Stimulated activated CD4-positive, alpha-beta T cell treated with anti-CD3 and anti-CD28 coated beads, Interleukin-4, amount 100 ng/mL, for 4 hours (primary cell): ENCODE results near the gene NTNG2.

ENCODE experiments used
- DNase-seq, 2 experiments: peaks; one replicate each; pipeline ENCODE4 v3.0.0-alpha.2; 2020

The NTNG2 gene

DNA sequence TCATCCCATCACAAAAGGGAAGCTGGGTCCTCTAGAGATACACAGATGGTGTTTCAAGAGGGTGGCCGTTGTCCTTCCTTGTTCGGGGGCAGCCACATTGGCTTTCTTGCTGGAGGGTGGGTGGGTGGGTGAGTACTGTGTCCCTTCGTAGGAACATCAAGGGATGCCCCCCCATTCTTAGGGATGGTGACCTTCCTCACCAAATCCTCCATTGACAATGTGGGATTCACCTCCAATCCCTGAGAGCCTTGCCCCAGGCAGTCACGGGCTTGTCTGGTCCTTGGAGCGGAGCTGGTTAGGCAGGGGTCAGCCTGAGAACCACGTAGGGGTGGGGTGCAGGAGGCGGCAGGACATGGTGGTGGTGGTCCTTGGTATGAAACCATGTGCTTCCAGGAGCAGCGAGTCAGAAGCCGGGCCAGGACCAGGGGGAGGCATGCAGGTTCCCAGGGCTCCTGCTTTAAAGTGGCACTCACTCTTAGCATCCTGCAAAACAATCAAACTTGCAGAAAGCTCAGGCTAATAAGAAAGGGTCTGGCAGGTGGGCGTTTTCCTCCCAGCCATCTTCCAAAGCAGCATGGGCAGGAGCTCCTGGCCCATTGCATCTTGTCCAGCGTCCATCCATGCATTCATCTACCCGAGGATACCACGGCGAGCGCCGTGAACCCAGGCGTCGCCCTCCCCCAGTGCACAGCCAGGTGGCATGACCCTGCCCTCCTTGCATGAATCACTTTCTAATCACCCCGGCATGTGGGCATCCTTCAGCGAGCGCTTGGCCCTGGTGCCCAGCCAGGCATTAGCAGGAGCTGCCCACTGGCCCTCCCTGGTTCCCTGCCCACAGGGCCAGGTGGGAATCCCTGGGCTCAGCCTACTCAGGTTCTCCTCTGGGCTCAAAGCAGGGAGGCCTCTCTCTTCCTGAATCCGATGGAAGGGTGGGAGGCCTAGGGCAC lies 76.4 kb downstream of the NTNG2 start:
- DNase-seq = no peak

DNA sequence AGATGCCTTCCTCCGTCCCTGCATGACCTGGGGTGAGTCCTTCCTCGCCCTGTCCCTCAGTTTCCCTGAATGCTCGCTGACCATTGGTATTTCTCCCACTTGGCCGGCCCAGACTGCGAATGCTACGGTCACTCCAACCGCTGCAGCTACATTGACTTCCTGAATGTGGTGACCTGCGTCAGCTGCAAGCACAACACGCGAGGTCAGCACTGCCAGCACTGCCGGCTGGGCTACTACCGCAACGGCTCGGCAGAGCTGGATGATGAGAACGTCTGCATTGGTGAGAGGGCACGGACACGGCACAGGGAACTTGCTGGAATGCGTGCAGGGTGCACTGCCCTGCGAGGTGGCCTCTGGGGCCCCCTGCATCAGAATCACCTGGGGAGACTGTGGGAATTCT lies 77.1 kb downstream of the NTNG2 start:
- no peak for DNase-seq

GRCh38 chr9:132239518-132239917 lies 77.7 kb downstream of the NTNG2 start:
- DNase-seq = no peak

DNA sequence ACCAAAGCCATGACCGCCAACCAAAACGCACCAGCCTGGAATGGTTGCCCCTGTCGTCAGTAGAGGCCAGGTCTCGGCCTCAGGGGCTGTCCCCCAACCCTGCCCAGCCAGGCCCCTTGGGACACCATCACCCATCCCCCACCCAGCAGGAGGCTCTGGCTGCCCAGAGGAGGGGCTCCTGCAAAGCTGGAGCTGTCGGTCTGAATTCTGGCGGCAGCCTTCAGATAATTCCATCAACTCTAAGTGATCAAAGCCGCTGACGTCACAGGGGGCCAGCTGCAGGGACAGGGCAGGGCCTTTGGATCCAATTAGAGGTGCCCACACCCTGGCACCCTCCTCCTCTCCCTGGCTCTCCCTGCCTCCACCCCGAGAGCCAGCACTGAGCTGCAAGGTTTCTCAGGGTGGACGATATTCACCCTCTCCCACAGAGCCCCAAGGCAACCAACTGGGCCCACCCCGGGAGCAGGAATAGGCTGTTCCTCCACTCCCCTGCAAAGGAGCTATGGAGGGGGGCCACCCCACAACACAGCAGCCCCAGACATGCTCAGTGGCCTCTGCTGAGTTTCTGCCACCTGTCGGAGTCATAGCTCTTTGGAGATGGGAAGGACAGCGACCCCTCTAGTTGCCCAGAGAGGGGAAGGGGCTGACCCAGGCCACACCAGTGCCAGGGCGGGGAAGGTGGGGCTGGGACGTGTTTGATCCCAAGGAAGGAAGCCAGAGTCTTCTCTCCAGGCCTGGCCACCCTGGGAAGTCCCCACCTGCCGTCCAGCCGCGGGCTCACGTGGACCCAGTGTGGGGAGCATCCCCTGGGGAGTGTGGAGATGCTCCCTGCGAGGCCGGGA lies 78.4 kb downstream of the NTNG2 start:
- no peak for DNase-seq

DNA sequence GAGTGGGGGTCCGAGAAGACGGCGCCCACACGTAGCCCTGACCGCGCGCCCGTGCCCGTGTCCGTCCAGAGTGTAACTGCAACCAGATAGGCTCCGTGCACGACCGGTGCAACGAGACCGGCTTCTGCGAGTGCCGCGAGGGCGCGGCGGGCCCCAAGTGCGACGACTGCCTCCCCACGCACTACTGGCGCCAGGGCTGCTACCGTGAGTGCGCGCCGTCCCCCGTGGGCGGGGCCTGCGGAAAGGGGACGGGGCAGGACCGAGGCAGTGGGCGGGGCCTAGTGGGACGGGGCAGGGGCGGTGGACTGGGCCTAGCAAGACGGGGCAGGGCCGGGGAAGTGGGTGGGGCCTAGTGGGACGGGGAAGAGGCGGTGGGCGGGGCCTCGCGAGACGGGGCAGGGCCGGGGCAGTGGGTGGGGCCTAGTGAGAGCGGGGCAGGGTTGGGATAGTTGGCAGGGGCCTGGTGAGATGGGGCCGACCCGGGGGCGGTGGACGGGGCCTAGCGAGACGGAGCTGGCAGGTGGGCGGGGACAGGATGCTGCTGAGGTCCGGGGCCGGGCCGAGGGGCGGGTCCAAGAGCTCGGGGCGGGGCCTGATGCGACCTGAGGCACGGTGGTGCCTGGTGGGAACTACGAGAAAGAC lies 79.1 kb downstream of the NTNG2 start:
- DNase-seq = peak; percentile 99 to 100

GRCh38 chr9:132241483-132241839 lies 79.6 kb downstream of the NTNG2 start:
- DNase-seq = no peak

DNA sequence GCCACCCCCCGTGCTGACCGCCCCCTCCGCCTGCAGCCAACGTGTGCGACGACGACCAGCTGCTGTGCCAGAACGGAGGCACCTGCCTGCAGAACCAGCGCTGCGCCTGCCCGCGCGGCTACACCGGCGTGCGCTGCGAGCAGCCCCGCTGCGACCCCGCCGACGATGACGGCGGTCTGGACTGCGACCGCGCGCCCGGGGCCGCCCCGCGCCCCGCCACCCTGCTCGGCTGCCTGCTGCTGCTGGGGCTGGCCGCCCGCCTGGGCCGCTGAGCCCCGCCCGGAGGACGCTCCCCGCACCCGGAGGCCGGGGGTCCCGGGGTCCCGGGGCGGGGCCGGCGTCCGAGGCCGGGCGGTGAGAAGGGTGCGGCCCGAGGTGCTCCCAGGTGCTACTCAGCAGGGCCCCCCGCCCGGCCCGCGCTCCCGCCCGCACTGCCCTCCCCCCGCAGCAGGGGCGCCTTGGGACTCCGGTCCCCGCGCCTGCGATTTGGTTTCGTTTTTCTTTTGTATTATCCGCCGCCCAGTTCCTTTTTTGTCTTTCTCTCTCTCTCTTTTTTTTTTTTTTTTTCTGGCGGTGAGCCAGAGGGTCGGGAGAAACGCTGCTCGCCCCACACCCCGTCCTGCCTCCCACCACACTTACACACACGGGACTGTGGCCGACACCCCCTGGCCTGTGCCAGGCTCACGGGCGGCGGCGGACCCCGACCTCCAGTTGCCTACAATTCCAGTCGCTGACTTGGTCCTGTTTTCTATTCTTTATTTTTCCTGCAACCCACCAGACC lies 80.2 kb downstream of the NTNG2 start:
- peak; percentile 36 to 57 for DNase-seq

GRCh38 chr9:132242621-132243155 lies 80.8 kb downstream of the NTNG2 start:
- DNase-seq = no peak

DNA sequence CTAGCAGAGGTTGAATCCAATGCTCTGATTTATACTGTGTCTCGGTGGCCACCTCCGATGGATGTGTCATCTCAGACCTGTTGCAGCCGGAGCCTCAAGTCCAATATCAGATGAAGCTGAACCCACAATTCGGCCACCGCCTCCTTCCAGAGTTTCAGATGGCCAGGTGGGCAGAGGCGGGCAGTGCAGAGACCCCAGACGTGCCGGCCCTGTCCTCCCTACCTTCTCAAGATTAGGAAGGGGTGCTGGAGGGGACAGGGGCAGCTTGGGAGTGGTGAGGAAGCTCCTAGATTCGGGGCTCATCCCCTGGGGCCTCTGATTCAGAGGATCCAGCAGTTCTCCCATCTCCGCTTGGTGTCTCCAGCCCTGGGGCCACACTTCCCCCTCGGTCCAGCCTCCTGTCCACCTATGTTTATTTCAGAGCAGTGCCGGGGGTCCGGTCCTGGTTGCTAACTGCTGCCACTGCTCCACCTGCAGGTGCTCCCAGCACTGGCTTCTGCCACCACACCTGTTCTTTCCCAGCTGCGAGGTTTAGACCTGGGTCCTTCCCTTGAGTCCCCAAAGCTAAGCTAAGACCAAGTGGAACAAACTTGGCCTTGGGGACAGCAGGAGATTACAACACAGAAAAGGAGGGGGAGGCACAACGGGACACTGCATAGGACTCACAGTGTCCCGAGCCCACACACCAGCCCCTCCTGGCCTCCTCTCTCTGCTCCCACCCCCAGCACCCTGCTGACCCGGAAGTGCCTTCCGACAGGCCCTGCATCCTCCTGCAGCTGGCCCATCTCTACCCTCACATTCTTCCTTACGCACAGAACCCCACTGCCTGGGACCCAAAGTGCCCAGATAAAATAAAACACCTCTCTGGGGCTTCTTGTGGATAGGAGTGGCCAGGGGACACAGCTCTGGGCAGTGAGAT lies 81.6 kb downstream of the NTNG2 start:
- DNase-seq = no peak

- DNase-seq = no peak
Observed at GRCh38 chr9:132244582-132245455, 83.0 kb downstream of the NTNG2 start.

DNA sequence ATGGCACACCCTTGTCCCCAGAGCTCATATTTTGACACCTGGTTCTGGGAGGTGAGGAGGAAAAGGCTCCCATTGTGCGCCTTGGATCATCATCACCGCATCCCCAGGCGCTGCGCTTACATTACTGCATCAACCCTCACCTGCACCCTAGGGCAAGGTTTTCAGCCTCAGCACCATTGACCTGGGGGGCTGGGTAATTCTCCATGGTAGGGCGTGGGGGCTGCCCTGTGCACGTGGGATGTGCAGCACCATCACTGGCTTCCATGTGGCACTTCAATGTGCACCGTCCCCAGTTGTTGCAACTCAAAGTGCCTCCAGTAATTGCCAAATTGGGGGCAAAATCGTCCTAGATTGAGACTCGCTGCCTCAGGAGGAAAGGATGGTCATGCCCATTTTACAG lies 83.6 kb downstream of the NTNG2 start:
- no peak for DNase-seq

- DNase-seq = no peak
Observed at GRCh38 chr9:132247942-132248341, 86.1 kb downstream of the NTNG2 start.

- DNase-seq = no peak
Observed at GRCh38 chr9:132249123-132249522, 87.3 kb downstream of the NTNG2 start.

DNA sequence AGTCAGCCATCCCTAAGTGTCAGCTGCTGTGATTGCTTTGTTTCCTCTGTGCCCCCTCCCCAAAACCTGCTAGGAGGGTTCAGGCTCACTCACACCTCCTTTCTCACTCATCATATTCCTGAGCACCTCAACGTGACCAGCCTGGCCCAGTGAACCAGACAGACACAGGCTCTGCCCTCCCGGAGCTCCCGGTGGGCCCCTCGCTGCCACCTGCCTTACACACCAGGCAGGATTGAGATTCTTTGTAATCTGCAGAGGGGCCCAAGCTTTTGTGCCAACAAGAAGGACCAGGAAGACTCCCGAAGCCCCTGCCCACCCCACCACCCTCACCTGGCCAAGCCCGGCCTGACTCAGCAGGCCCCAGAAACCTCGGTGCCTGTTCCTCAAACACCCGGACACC lies 87.8 kb downstream of the NTNG2 start:
- no peak for DNase-seq

- DNase-seq = no peak
Observed at GRCh38 chr9:132250324-132251262, 88.7 kb downstream of the NTNG2 start.

- no peak for DNase-seq
Observed at GRCh38 chr9:132260846-132261245, 99.0 kb downstream of the NTNG2 start.

DNA sequence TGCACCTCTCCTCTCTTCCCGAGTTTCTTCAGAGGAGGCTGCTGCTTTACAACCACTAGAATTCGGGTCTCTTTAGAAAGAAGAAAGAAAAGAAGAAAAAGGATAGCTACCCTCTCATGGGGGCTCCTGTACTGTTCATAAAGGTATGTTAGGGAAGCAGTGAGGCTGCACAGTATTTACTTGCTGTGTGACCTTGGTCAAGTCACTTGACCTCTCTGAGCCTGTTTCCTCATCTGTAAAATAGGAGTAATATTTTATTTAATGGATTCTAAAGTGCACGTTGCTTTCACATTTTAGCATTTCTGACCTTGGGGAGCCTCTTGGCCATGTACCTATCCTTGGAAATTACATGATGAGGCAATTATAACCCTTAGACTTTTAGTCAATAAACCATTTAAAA lies 104.2 kb downstream of the NTNG2 start:
- DNase-seq = no peak

GRCh38 chr9:132267660-132268059 lies 105.8 kb downstream of the NTNG2 start:
- DNase-seq = no peak
